Stimulated activated CD4-positive, alpha-beta T cell treated with anti-CD3 and anti-CD28 coated beads, TNF-alpha, amount 100 ng/mL, for 1 hour (primary cell): Measurements from ENCODE around the gene ZBTB21.
"Not testable (repeated sequence)": the region's sequence is repeated elsewhere in the genome, so short reads cannot be mapped to it uniquely, and the experiment has no call there.

Experiments used
- DNase-seq, 3 donors: peaks; one replicate each; pipeline ENCODE4 v3.0.0-alpha.2; 2020; ENCODE audit warnings: low read depth in 3 of 3, low spot score in 1 of 3

ZBTB21 gene

DNA sequence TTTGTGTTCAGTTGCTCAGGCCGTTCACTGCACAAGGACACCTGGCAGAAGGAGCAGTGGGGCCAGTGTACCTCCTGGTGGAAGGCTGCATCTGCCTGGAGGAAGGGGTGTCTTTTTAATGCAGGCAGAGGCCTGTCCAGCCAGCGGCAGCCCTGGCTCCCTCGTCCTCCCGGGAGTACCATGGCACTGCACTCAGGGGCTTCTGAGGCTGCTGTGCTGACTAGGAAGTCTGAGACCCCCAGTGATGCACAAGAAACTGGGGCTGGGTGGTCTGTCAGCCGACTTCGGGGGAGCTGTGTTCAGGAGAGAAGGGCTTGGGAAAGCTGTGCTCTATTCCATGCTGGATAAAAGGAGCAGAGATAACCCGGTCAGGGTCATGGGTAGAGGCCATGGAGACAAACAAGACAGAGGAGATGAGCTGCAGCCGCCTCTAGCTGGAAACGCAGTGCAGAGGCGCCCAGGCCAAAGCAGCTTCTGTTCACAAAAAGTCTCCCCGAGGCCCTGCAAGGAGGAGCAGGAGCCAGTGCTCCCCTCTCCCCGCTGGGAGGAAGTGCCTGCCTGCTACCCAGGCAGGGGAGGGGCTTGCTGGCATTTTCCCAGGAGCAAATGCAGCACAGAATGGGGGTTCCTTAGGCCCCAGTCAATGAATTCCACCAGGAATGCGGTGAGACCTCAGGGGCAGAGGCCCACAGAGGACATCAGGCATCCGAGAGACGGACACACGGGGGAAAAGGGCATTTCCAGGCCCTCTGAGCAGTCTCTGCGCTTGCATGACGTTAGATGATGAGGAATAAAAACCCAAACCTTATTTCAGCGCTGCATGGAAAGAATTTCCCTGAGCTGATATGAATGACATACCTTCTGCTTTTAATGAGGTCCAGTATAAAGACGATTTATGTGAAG, 39.2 kb downstream of the ZBTB21 start:
- no peak for DNase-seq

DNA sequence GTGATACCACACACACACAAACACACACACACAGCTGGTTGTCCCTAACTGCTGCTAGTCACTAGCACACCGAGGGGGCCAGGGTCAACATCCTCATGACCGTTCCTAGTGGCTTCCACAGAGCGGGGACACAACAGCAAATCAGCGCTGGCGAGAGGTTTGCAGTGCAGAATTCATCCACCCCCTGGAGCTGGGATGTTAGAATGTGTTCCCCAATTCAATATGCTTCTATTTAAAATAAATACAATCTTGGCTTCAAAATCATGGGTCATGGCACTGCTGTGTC, 40.1 kb downstream of the ZBTB21 start:
- no peak for DNase-seq

DNA sequence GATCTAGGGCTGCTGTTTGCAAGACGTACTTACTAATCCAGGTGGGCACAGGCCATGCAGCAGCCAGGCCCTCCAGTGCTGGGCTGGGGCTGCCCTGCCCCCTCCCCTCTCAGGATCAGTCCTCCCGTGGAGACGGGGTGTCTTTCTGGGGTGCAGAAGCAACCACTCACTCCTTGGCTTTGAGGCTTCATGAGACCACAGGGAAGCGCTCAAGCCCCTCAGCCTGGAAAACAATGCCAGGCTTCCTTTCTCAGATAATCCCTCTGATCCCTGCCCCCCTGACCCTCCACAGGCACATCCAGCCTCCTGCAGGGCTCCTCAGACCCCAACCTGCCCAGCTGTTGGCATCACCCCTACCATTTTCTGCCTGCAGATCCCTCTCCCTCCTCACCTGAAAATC, 42.5 kb downstream of the ZBTB21 start:
- DNase-seq: no peak

DNA sequence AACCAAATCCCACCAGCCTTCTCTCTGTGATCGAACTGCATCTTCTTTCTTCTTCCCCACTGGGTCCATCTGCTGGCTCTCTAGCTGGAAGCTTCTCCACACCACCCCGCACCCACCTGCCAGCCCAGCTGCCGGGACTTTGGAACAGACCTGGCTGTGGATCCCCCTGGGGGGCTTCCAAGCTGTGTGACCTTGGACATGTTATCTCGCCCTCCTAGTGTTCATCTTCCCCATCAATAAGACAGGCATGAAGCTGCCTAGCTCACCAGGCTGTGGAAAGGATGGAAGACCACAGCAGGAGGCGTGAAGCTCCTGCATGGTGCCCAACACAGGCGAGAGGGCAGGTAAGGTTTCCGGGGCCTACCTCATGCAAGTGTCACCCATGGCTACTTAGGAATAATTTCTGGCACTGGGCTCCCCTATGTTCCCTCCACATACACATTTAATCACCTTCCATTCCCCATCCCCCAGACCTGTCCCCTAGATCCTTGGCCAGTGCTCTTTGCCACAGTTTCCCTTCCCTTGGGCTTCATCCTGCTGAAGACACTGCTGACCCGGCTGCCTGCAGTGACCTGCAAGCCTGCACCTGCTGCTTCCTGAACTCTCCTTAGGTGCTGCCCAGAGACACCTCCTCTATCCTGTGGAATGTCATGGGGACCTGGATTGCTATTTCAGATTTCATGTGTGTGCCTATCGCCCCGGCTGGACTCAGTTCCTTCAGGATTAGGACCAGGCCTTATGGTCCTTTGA, 43.1 kb downstream of the ZBTB21 start:
- DNase-seq: no peak

DNA sequence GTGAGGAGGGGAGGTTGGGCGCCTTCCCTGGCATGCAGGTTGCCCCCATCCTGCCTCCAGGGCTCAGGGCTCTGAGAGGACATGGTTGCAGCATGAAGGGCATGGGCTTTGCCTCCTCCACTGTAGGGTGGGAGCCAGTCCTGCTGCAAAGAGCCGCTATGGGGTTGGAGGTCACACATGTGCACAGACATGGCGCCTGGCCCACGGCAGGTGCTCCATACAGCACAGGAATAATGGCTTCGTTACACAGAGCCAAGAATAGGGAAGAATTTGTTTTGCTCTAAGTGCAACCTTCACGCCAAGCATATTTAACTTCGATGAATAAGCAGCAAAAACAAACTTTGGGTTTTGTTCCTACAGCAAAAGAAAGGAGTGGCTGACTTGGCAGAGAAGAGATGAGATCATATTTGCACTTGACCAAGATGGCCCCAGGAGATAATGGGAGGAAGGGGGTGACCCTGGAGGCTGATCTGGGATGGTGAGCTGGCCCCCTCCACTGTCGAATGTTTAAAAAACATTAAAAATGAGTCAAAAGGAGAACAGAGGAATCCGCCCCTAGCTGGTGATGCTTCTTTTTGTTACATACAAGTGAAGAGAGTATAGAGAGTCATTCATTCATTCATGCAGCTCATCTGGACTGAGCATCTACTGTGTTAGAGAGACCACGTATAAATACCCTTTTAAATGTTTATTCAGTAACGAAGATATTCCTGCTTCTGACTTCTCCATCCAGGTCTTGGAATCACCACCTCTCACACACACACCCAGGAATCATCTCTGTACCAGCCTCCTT, 43.9 kb downstream of the ZBTB21 start:
- DNase-seq: no peak

DNA sequence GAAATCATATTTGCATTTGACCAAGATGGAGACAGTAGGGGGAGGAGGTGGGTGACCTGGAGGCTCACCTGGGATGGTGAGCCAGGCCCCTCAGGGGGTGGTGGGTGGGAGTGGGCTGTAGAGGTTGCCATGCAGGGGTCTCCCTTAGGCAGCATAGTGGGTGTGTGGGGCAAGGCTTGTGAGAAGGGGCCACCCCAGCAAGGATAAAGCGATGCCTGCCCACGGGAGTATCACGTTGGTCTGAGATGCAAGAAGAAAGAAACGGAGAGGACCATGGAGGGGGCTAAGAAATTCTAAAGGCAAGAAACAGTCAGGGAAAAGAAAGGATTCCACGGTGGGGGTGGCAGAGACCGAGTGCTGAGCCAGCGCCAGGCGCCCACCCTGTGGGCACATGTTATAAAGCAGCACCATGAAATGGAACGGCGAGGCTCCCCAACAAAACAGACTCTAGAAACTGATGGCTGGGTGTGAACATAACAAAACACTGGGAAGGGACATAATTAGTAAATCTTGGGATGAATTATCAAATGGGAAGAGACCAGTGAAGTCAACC, 44.6 kb downstream of the ZBTB21 start:
- no peak for DNase-seq

DNA sequence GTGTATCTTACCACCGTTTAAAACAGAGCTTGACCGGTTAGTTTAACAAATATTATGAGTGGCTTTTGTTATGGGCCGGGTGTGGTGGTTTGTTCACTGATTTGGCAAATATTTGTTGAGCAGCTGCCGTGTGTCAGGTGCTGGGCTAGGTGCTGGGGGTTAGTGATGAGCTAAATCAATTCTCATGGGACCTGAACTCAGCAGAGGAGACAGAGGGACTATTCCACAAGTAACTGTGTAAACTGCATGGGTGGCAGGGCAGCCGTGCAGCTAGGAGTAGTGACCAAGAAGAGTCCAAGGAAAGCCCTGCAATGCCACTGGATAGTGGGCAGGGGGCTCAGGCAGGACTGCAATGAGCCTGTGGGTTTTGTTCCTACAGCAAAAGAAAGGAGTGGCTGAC, 45.1 kb downstream of the ZBTB21 start:
- DNase-seq: no peak

DNA sequence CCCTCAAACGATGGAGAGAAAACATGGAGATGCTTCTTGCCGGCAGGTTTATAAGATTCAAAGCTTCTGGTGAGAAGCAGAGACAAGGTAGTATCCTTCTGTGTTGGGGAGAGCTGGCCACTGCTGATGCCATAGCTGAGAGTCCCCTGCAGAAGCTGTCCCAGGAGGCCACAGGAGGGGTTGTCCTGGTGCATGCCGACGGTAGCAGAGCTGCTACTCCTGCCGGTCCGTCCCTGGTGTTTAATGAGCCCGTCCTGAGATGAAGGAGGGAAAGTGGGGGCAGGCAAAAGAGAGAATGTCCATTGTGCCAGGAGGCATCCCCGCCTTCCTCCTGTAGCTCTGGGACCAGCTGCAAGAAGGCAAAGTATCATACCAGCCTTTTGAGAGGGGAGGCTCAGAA, 46.0 kb downstream of the ZBTB21 start:
- DNase-seq: no peak

DNA sequence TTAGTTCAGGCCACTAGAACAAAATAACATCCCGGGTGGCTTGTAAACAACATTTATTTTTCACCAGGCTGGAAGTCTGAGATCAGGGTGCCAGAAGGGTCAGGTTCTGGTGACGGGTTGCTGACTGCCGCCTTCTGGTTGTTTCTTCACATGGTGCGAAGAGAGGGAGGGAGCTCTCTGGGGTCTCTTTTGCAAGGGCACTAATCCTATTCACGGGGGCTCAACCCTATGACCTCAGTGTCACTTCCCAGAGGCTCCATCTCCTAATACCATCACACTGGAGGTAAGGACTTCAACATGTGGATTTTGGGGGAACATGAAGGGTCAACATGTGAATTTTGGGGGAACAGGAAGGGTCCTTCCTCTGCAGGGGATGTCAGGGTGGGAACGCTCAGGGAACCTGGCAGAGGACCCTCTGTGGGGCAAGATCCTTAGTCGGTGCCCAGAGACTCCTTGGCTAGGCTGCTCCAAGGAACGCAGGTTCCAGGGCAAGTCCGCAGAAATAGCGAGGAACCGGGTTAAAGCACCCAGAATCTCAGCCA, 47.7 kb downstream of the ZBTB21 start:
- DNase-seq: no peak

DNA sequence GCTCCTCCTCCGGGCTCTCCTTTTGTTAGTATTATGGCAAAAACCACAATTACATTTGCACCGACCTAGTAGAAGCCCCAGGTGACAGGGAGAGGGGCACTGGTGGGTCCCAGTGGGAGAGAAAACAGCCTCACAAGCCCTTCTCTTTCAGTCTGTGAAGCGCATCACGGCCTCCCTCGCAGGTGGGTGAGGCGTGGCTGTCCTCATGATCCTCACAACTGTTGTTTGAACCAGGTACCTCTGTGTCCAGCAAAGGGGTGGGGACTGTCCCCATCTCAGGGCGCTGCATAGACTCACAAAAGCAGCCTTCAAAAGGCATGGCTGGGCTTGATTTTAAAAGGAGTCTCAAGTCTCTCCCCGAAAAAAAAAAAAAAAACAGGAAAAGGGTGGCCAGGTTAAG, 48.4 kb downstream of the ZBTB21 start:
- DNase-seq: no peak

DNA sequence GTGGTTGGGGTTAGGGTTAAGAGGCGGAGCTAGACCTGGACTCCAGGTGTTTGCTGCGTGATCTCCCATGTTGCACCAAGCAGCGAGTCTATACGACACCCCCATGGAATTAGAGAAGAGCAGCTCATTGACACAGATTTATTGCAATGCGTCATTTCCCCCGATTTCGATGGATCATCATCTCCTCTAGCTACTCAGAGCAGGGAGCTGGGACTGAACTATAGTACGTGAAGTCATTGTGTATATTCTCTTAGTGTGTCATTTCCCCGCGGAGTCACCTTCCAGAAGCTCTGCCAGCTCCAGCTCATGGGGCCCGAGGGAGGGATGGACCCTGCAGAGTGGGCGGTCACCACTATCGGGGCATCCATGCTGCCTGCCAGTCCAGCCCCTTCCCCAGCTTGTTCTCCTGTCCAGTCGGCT, 48.9 kb downstream of the ZBTB21 start:
- no peak for DNase-seq

DNA sequence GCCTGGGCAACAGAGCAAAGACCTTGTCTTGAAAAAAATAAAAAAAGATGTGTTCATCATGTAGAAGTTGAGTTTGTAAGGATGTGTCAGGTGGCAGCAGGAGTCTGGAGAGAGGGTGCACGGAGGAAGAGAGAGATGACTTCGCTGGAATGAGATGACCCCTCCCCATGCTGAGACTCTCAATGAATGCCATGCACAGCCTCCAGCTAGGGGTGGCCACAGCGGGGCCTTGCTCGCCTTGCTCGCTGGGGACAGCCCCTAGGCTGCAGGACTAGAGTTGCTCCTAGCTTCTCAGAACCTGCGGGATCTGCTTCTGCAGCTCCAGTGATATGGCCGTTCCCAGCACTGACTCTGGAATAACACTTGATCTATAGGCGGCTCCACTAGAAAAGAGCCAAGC, 49.8 kb downstream of the ZBTB21 start:
- DNase-seq: no peak

DNA sequence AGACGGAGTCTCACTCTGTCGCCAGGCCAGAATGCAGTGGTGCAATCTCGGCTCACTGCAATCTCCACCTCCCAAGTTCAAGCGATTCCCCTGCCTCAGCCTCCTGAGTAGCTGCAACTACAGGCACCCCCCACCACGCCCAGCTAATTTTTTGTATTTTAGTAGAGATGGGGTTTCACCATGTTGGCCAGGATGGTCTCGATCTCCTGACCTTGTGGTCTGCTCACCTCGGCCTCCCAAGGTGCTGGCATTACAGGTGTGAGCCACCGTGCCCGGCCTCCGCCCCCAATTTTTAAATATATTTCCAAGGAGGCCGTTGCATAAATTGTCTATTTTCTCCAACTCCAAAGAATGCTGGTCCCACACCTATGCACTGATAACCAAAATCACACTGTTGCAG, 50.5 kb downstream of the ZBTB21 start:
- not testable (repeated sequence) for DNase-seq

DNA sequence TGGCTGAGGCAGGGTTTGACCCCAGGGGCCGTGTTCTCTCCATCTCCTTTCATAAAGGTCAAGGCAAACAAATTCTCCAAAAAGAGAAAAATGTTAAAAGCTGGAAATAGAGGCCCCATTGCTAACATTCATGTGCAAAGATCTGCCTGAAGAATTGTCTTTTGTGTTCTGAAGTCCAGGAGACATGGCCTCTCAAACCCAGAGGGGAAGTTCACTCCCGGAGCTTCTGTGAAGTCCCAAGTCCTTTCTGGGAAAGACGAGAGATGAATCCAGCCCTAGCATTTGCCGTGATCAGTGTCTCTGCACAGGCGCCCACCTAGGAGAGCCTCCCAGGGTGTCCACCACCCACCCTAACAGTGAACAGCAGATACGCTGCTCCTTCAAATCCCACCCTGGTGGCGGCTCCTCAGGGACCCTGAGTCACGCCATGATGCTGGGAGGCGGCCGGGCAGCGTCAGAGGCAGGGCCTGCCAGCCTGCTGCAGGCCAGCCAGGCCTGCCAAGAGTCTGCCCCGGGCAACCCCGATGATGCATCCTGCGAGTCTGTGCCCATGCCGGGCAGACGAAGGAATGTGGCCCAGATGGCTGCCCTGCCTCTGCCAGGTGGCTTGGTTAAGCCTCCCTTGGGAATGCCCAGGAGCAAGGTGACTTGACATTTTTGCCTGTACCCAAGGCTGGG, 51.1 kb downstream of the ZBTB21 start:
- no peak for DNase-seq

DNA sequence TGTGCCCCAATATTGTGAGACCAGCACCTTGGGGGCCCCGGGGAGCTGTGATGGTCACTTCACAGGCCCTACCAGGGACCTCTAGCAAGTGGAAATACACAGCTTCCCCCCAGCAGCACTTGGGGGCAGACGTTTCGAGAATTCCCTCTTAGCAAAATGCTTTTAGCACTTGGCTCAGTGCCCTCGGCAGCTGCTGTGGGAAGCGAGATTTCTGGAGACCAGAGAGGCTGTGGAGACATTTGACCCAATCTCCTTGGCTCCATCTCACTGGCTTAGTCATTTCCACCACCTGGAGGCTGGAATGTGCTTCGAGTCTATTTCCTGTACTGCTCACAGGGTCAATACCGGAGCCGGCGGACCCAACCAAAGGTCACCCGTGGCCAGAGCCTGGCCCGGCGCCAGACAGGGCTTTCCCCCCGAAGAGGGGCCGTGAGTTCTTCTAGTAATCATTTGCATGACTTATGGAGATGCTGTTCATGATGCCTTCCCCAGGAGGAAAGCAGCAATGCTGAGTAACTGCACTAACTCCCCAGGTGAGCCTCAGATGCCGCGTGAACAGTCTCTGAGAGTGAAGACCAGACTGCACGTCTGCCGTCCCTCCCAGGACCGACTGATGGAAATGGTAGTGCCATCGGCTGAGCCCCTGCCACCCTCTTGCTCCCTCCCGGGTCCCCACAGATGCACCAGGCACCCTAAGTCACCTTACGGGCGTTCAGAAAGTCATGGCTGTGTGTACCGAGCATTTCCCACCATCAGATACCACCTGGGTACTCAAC, 52.0 kb downstream of the ZBTB21 start:
- no peak for DNase-seq

DNA sequence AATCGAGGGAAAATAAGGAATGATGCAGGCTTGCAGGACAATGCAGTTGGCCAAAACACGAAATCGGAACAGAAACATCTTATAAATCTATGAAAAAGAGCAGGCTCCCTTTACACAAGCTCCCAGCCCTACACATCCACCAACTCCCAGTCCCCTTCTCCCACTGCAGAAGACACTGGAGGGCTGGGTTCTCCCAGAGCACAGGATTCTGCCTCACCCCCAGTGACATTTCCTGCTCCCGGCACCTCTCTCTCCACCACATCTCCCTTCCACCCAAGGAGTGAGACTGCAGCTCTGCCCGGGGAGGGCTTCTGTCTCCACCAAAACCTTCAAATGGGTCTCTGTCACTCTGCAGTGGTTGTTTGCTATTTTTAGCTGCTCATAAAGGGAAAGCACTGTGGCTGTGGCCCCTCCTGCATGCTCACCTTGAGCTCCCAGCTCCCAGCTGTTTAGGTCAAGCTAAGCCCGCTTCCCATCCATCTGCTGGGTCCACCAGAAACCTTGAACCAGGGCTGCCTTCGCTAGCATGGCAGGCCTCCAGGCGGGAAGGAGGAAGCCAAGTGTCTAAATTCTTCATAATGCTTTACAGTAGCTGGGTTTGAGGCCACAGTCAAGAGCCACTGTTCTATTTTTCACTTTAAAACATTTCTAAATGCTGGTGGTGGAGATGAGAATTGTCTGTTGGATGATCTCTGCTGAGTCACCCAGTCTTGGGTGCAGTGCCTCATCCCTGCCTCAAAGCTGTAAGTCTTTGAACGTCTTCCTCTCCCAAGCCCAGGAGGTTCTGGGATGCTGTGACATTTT, 53.0 kb downstream of the ZBTB21 start:
- DNase-seq: no peak

DNA sequence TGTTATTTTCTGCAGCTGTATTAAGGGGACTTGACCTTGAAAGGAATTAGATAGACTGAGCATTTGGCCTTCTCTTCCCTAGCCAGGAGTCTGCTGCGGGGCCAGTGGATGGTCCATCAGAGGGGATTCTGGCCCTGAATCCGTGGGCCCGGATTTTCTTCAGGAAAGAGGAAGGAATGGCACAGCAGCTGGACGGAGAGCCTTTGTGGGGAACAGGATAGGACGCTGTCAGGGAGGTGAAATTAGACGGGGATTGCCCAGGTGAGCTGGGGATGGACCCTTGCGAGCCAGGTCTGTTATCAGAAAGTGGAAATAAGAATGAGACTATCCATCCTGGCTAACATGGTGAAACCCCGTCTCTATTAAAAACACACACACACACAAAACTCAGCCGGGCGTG, 54.6 kb downstream of the ZBTB21 start:
- DNase-seq: no peak

DNA sequence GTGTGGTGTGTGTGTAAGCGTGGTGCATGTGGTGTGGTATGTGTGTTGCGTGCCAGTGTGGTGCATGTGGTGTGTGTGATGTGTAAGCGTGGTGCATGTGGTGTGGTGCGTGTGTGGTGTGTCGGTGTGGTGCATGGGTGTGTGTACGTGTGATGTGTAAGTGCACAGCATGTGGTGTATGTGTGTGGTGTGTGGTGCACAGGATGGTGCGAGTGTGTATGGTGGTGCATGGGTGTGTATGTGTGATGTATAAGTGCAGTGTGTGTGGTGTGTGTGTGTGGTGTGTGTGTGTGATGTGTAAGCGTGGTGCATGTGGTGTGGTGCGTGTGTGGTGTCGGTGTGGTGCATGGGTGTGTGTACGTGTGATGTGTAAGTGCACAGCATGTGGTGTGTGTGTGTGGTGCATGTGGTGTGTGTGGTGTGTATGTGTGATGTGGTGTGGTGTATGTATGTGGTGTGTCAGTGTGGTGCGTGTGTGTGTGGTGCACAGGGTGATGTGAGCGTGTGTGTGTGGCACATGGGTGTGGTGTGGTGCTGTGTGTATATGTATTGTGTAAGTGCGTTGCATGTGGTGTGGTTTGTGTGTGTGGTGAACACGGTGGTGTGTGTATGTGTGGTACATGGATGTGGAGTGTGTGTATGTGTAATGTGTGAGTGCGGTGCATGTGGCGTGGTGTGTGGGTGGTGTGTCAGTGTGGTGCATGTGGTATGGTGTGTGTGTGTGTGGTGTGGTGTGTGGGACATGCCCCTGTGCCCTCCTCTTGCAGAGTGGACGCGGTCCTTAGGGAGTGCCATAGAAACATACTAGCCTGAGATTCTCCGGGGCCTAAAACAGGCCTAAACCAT, 55.3 kb downstream of the ZBTB21 start:
- DNase-seq: no peak
